Measurements from ENCODE around the gene DNAJC22. TPM values are rescaled to one million over a fixed set of nuclear protein-coding genes. Genes with fewer than 3 reads are reported as not detected.

Gene DNAJC22
- total and polyA plus RNA-seq, 2 of the 13 experiments (the other 11 are each of a cell fraction or from before 2014, with no cell fraction given): 25.2 to 31.7 TPM

GRCh38 chr12:49342914-49343731 is 3.6 kb upstream of the DNAJC22 start:
- TF ChIP-seq CREB1 (IDR thresholded peaks at IDR 0.05) (0 out of 2 replicates have a peak, but pooled peaks have one; percentile 8), CREB1 (CRISPR knock-in tag; IDR thresholded peaks at IDR 0.05) (no peak), ETV6 (CRISPR knock-in tag; conservative IDR thresholded peaks at IDR 0.05) (no peak), ZNF501 (CRISPR knock-in tag; IDR thresholded peaks at IDR 0.05) (0 out of 2 replicates have a peak, but pooled peaks have one; percentile 10), ZNF619 (CRISPR knock-in tag; IDR thresholded peaks at IDR 0.05) (no peak), CSRNP1 (CRISPR knock-in tag; IDR thresholded peaks at IDR 0.05) (0 out of 2 replicates have a peak, but pooled peaks have one; percentile 56), SRSF4 (IDR thresholded peaks at IDR 0.05; ENCODE audit: low read depth, low read length, poor library complexity, severe bottlenecking) (no peak), ARID3A (IDR thresholded peaks at IDR 0.05; ENCODE audit: low read depth, low read length) (no peak), ARID2 (CRISPR knock-in tag; IDR thresholded peaks at IDR 0.05; ENCODE audit: borderline replicate concordance) (peak; percentile 44; the same call in 1 of the 2 replicates), EZH2 (conservative IDR thresholded peaks at IDR 0.05; ENCODE audit: low read depth, low read length) (0 out of 2 replicates have a peak, but pooled peaks have one; percentile 31)
- FAIRE-seq: no peak
- BruUV-seq (replicated peaks): no TSS peak
- in situ Hi-C loops (cut with HindIII; ENCODE audit: extremely low pct_ligation_motif_present, low pct_unique_long_range_greater_than_20kb): loop anchor here (10.0 kb wide), 1 partner anchor 58 kb away; no protein-coding TSS in a partner anchor
- 0 out of 2 replicates have a peak, but pooled peaks cover 6% of the 10 kb centered on the region for H4K20me1 ChIP-seq (ENCODE audit: insufficient read depth, low read length)
- H2AFZ ChIP-seq (ENCODE audit: low read length): no peak overlapping the region
- peaks cover 48% of the 10 kb centered on the region for H3K4me1 ChIP-seq (ENCODE audit: insufficient read depth, low read length)
- no peak for ATAC-seq
- H3K27me3 ChIP-seq (ENCODE audit: control insufficient read depth in 1 of 2, insufficient read depth in 2 of 2, low read length in 2 of 2): peaks cover 19 to 83% of the 10 kb centered on the region in 2 experiments; a peak in 4 of 5 replicates
- POLR2A ChIA-PET: interaction anchor here (0.8 to 1.5 kb wide), 3 partner anchors 20 to 77 kb away, joined by 3 to 10 read pairs (median 3); partner anchors contain the start of genes SPATS2 and TROAP
- H3K4me2 ChIP-seq (ENCODE audit: low read depth, low read length): peak overlapping the region; percentile 87
- H3K27ac ChIP-seq (ENCODE audit: extremely low read length, insufficient read depth, low read length): no peak overlapping the region
- peaks cover under 1% of the 10 kb centered on the region for H3K79me2 ChIP-seq (ENCODE audit: insufficient read depth, low read length)
- intact Hi-C loops (cut with micrococcal nuclease; ENCODE audit: unreplicated experiment): loop anchor here (1.0 to 2.0 kb wide), 2 partner anchors 12 to 54 kb away; no protein-coding TSS in a partner anchor
- peak overlapping the region; percentile 9 to 71 (median 49); a peak in 4 of 6 replicates for H3K4me3 ChIP-seq (replicated peaks in 1 of 3; ENCODE audit: insufficient read depth in 1 of 3, low read depth in 2 of 3, low read length in 3 of 3)
- no peaks in the 10 kb centered on the region for H3K9me3 ChIP-seq (ENCODE audit: low read length)
- no peak for DNase-seq (ENCODE audit: low spot score)
- CTCF ChIA-PET (ENCODE audit: low intra/inter-chr PET ratio, low total read pairs): interaction anchor here (0.8 to 3.7 kb wide), 5 partner anchors 11 to 171 kb away, joined by 3 to 56 read pairs (median 4); no protein-coding TSS in a partner anchor
- H3K36me3 ChIP-seq (replicated peaks in 1 of 2; ENCODE audit: control insufficient read depth in 1 of 2, insufficient read depth in 2 of 2, low read length in 2 of 2): no peaks in the 10 kb centered on the region
- no peak overlapping the region for H3K9ac ChIP-seq (ENCODE audit: insufficient read depth, low read depth, low read length)
- WGBS (ENCODE audit: low lambda C conversion rate): 8% methylated on average over 14 of the region's 33 CpGs
